Muscle layer of duodenum (tissue), 2 donors: ENCODE measurements around the gene CPLX1.

Source experiments
- H3K27ac ChIP-seq: one replicate; pipeline ENCODE4 v1.7.0; 2013; ENCODE audit warnings: mild to moderate bottlenecking, low read length
- H3K27me3 ChIP-seq: one replicate; pipeline ENCODE4 v1.7.0; 2013; ENCODE audit warnings: low read depth, mild to moderate bottlenecking, control low read depth, low read length
- H3K36me3 ChIP-seq, 2 donors: one replicate each; pipeline ENCODE4 v1.7.0; 2013; ENCODE audit warnings: low read length in 2 of 2, control low read depth in 1 of 2, mild to moderate bottlenecking in 1 of 2; ENCODE audit not compliant: insufficient read depth in 2 of 2, control insufficient read depth in 1 of 2
- H3K4me1 ChIP-seq, 2 donors: one replicate each; pipeline ENCODE4 v1.7.0; 2013; ENCODE audit warnings: low read length in 2 of 2, mild to moderate bottlenecking in 2 of 2, control low read depth in 1 of 2, moderate library complexity in 1 of 2; ENCODE audit not compliant: insufficient read depth in 2 of 2, control insufficient read depth in 1 of 2
- H3K4me3 ChIP-seq, 2 donors: one replicate each; pipeline ENCODE4 v1.7.0; 2013; ENCODE audit warnings: low read length in 2 of 2, low read depth in 1 of 2, mild to moderate bottlenecking in 1 of 2
- H3K9me3 ChIP-seq, 2 donors: one replicate each; pipeline ENCODE4 v1.7.0; 2013; ENCODE audit warnings: low read length in 2 of 2, control low read depth in 1 of 2, mild to moderate bottlenecking in 1 of 2; ENCODE audit not compliant: control insufficient read depth in 1 of 2
- donor health status: healthy.

CPLX1 gene

DNA sequence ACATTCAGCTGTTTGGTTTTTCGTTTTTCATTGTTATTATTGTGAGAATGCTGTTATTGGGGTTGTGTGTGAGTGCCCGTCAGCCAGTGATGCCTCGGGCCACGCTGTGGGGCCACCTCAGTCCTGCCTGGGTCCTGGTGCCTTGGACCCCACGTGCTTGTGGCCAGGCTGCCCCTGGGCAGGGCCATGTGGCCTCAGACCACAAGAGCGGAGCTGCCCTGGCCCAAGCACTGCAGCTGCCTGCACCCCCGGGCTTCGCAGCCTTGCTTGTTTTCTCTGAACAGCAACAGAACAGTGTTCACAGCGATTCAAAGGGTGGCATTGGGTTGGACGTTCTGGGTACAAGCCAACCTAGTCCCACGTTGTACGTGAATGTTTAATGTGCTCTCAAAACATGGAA, 56.9 kb downstream of the CPLX1 start:
- Histone ChIP-seq H3K27ac (no peak overlapping the region), H3K4me3 (no peak overlapping the region), H3K9me3 (peaks cover 0 to 3% of the 10 kb centered on the region in 2 donors), H3K4me1 (peaks cover 0 to 10% of the 10 kb centered on the region in 2 donors), H3K27me3 (no peaks in the 10 kb centered on the region), H3K36me3 (peaks cover 19 to 78% of the 10 kb centered on the region in 2 donors)

DNA sequence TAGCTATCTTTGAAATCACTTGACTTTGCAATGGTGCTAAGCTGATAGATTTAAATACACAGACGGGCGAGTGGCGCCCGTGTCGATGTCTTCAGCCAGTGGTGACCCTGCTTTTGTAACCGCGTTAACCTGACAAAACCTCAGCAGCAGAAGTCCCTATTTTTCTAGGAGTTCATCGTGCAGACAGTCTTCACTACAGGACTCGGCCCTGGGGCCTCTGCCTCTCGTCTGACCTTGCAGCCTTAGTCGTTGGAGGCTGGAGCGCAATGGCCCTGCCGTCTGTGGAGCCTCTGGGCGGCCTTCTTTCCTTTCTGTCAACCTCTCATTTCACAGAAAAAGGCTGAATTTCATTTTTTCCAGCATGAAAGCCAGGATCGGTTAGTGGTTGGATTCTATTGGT, 57.9 kb downstream of the CPLX1 start:
- no peaks in the 10 kb centered on the region for H3K27me3 ChIP-seq
- peaks cover 0 to 3% of the 10 kb centered on the region in 2 donors for H3K9me3 ChIP-seq
- H3K4me1 ChIP-seq, result peaks cover 0 to 10% of the 10 kb centered on the region in 2 donors
- no peak overlapping the region for H3K4me3 ChIP-seq
- no peak overlapping the region for H3K27ac ChIP-seq
- H3K36me3 ChIP-seq, result peaks cover 19 to 81% of the 10 kb centered on the region in 2 donors

DNA sequence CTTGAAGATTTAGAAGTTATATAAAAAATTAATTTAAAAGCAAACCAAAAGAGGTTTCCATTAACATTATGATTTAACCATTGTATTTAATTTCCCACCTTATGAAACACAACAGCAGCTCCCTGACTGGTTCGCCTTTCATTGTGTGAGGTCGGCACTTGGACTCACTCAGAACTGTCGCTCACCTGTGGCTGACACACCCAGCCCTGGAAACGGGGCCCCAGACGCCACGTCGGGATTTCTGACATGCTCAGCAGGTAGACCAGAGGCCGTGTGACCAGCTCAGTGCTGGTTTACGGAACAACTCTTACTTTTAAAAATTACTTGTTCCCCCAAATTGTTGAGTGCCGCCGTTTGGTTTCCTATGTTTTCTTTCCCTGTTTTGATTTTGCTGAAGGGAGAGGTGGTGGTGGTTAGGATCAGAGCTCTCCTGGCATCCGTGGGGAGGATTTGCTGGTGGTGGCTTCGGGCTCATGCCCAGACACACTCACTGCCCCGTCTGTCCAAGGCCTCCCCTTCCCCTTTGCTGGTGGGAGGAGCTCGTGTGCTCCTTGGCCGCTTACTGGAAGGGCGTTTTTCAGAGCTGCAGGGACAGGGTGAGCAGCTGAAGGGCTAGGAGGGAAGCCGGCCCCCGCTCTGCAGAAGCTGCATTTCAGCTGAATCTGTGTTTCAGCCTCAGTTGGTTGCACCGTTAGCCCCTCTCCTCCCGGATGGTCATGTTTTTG, 59.2 kb downstream of the CPLX1 start:
- Histone ChIP-seq H3K27ac (no peak overlapping the region), H3K27me3 (no peaks in the 10 kb centered on the region), H3K9me3 (peaks cover 0 to 3% of the 10 kb centered on the region in 2 donors), H3K4me1 (no peaks in the 10 kb centered on the region), H3K4me3 (no peak overlapping the region), H3K36me3 (peaks cover 19 to 89% of the 10 kb centered on the region in 2 donors)

DNA sequence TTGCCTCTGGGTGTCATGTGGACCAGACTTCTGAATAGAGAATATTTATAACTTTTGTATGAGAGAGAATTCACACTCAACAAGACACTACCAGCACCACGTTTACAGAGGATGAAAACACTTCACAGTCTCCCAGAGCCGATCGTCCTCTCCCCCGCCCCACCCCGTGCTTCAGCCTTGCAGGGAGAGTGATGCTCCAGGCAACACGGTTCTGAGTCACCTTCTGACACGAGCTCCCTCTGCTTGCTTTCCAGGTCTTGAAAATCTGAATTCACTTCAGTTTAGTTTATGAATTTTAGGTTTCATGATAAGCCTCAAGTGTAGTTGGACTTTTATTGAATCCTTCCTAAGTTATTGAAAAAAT, 59.8 kb downstream of the CPLX1 start:
- peaks cover 20 to 89% of the 10 kb centered on the region in 2 donors for H3K36me3 ChIP-seq

DNA sequence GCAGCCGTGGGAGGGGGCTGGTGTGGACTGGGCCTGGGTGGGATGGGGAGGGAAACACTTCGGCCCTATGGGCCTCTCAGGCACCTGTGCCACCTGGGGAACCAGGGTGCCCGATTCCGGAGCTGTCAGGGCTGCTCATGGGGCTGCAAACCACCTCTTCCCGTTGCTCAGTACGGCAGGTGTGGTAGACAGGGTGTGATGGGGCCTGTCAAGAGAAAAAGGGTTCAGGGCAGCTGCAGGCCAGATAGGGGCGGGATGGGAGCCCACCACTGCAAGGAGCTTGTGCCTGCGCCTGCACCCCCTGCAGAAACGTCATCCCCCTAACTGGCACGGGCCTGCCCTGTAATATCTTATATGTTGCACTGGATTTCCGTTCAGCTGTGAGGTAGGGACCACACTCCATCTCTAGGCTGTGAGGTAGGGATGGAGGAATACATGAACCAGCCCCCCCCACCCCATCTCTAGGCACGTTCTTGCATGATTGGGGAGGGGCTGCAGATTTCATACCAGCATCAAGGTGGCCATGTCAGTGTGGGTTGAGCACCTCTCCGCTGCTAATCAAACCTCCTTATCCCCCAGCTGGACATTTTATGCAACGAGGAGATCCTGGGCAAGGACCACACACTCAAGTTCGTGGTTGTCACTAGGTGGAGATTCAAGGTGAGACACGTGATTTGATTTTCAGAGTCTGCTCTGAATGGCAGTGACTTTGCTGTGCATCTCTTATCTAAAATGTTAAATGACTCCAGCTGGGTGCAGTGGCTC, 61.3 kb downstream of the CPLX1 start:
- no peaks in the 10 kb centered on the region for H3K27me3 ChIP-seq
- no peak overlapping the region for H3K27ac ChIP-seq
- peaks cover 17 to 85% of the 10 kb centered on the region in 2 donors for H3K36me3 ChIP-seq
- H3K4me1 ChIP-seq, result no peaks in the 10 kb centered on the region
- H3K4me3 ChIP-seq, result no peak overlapping the region
- H3K9me3 ChIP-seq, result peaks cover 0 to 5% of the 10 kb centered on the region in 2 donors

More for the DNA sequence above, 59.8 kb downstream of the CPLX1 start:
- no peak overlapping the region for H3K4me3 ChIP-seq
- no peak overlapping the region for H3K27ac ChIP-seq
- H3K27me3 ChIP-seq, result no peaks in the 10 kb centered on the region
- H3K9me3 ChIP-seq, result peaks cover 0 to 3% of the 10 kb centered on the region in 2 donors
- no peaks in the 10 kb centered on the region for H3K4me1 ChIP-seq

DNA sequence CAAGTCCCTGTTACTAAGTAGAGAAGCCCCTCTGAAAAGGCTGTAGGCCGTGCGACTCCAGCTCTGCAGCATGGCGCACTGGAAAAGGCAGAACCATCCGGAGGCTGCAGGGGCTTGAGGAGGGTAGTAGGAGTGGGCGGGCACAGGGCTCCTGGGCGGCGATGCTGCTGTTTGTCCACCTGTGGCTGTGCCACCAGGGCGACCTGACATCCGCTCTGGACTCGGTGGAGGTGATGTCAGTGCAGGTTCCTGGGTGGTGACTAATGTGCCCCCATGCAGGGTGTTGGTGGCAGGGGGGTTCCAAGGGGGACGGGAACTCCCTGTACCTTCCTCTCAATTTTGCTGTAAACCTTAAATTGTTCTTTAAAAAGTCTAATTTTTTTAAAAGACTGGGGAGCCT, 62.0 kb downstream of the CPLX1 start:
- H3K4me1 ChIP-seq, result no peaks in the 10 kb centered on the region
- peaks cover 0 to 5% of the 10 kb centered on the region in 2 donors for H3K9me3 ChIP-seq
- H3K27ac ChIP-seq, result no peak overlapping the region
- no peak overlapping the region for H3K4me3 ChIP-seq
- H3K36me3 ChIP-seq, result peaks cover 14 to 79% of the 10 kb centered on the region in 2 donors
- no peaks in the 10 kb centered on the region for H3K27me3 ChIP-seq

DNA sequence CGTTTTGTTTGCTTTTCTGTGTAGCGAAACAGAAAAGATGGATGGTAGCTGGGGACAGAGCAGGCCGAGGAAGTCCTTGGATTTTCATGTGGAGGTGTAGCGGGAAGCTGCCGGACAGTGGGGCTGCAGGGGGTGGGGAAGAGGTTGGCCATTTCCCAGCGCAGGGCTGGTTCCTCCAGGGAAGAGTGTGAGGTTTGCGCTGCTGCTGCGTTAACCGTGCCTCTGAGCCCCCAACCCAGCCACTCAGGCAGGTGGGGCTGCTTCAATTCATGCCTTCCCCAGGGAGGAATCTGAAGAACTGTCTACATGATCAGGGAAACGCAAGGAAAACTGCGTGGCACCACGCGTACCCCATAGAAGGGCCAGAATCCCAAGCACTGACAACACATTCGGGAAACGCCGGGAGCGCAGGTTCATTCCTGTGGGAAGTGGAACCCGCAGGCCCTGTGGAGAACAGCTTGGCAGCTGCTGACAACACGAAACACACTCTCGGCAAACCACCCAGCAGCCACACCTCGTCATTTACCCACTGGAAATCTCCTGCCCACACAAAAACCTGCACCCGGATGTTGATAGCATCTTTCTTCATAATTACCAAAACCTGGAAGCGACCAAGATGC, 62.6 kb downstream of the CPLX1 start:
- Histone ChIP-seq H3K27me3 (no peaks in the 10 kb centered on the region), H3K4me1 (no peaks in the 10 kb centered on the region), H3K27ac (no peak overlapping the region), H3K36me3 (peaks cover 11 to 76% of the 10 kb centered on the region in 2 donors), H3K4me3 (peak overlapping the region in 1 of 2 donors; percentile 6), H3K9me3 (peaks cover 0 to 5% of the 10 kb centered on the region in 2 donors)

DNA sequence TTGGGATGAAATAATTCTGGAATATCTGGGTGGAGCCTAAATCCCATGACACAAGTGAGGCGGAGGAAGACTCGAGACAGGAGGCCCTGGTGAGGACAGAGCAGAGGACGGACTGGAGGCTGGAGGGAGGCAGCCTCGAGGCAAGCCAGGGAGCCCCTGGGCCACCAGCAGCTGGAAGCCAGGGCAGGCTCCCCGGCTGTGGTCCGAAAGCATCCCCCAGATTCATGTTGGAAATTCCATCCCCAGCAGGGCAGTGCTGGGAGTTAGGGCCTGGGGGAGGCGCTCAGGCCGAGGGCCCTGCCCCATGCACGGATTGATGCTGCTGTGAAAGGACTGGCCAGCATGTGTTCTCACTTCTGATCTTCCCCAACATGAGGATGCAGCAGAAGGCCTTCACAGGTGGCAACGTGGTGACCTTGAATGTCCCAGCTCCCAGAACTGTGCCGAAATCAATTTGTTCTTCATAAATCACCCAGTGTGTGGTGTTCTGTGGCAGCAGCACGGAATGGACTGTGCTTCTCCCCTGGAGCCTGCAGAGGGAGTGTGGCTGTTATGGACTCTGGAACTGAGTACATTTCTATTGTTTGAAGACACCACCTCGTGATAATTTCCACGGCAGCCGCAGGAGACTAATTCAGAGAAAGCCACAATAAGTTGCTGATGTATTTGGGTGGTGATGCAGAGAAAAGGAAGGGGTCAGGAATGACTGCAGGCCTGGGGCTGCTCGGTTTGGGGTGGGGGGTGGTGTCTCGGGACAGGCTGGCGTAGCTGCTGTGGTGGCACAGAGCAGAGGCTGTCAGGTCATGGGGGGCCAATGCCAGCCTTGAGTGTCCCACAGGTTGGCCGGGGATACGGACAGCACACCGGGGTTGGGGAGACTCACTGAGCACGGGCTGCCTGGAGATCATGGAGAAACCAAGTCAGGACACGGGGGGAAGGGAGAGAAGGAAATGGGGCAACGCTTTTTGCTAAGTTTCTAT, 63.4 kb downstream of the CPLX1 start:
- Histone ChIP-seq H3K36me3 (peaks cover 11 to 70% of the 10 kb centered on the region in 2 donors), H3K27me3 (no peaks in the 10 kb centered on the region), H3K9me3 (peaks cover 0 to 5% of the 10 kb centered on the region in 2 donors), H3K4me1 (no peaks in the 10 kb centered on the region), H3K27ac (no peak overlapping the region), H3K4me3 (no peak overlapping the region)

DNA sequence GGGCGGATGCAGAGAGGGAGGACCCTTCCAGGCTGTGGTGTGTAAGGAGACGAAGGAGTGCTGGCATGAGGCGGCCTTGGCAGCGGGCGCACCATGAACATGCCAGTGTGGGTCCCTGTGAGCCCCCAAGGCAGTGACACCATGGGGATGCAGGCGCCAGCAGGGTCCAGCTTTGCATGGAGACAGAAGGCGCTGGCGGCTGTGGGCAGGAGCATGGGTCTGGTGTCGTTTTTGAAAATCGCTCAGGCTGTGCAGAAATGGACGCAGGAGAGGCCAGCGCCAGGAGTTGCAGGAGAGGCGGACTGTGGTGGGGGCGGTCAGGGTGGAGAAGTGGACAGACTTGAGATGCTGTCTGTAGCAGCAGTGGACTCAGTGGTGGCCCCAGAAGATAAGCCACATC, 64.2 kb downstream of the CPLX1 start:
- H3K9me3 ChIP-seq, result peaks cover 0 to 5% of the 10 kb centered on the region in 2 donors
- H3K36me3 ChIP-seq, result peaks cover 11 to 70% of the 10 kb centered on the region in 2 donors
- H3K4me3 ChIP-seq, result no peak overlapping the region
- no peaks in the 10 kb centered on the region for H3K27me3 ChIP-seq
- no peak overlapping the region for H3K27ac ChIP-seq
- no peaks in the 10 kb centered on the region for H3K4me1 ChIP-seq

DNA sequence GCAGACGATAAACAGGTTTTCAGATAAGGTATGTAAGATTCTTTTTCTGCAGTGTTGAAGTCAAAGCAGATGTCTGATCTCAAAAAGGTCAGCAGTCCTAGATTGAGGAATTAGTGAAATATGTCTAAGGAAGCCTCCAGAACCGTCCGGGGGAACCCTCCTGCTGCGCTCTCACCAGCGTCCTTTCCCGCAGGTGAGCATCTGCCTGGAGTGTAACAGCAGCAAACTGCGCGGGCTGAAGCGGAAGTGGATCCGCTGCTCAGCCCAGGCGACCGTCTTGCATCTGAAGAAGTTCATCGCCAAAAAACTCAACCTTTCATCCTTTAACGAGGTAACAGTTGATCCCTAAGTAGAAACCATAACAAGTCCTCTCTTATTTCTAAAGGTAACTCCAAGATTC, 64.8 kb downstream of the CPLX1 start:
- H3K36me3 ChIP-seq, result peaks cover 11 to 67% of the 10 kb centered on the region in 2 donors
- peaks cover 0 to 5% of the 10 kb centered on the region in 2 donors for H3K9me3 ChIP-seq
- no peak overlapping the region for H3K27ac ChIP-seq
- H3K27me3 ChIP-seq, result no peaks in the 10 kb centered on the region
- H3K4me3 ChIP-seq, result no peak overlapping the region
- H3K4me1 ChIP-seq, result no peaks in the 10 kb centered on the region
